K562 (cell line): Measurements from ENCODE around the gene GASK1B. TPM values are rescaled to one million over a fixed set of nuclear protein-coding genes. Genes with fewer than 3 reads are reported as not detected.

ENCODE experiments used
- ELF1 ChIP-seq: fragments of 200-800 bp; sonication (Bioruptor generic); IDR thresholded peaks from 2 replicates; pipeline ENCODE4 v1.6.1; 2016; ENCODE audit warnings: missing genetic modification characterization, missing compliant biosample characterization
- FOXK2 ChIP-seq, 2 experiments: fragments of 450-650 bp; IDR thresholded peaks in 1 of 2; conservative IDR thresholded peaks in 1 of 2; 2 replicates each; pipeline ENCODE4 v1.6.1; 2016; ENCODE audit warnings: low read depth in 2 of 2, mild to moderate bottlenecking in 1 of 2
- FOXP4 ChIP-seq: sonication (generic); formaldehyde crosslinking; IDR thresholded peaks from 2 replicates; pipeline ENCODE4 v1.8.0; 2022; ENCODE audit warnings: mild to moderate bottlenecking, missing genetic modification reagents, borderline replicate concordance
- IRF9 ChIP-seq: fragments of 450-650 bp; IDR thresholded peaks from 2 replicates; pipeline ENCODE4 v1.6.1; 2016; ENCODE audit warnings: missing biosample characterization, missing genetic modification characterization
- NFE2L1 ChIP-seq: fragments of 450-650 bp; IDR thresholded peaks from 2 replicates; pipeline ENCODE4 v1.6.1; 2016; ENCODE audit warnings: missing genetic modification characterization, low read depth, mild to moderate bottlenecking, missing compliant biosample characterization, moderate library complexity, borderline replicate concordance
- NFIC ChIP-seq: fragments of 450-650 bp; IDR thresholded peaks from 2 replicates; pipeline ENCODE4 v1.6.1; 2017; ENCODE audit warnings: mild to moderate bottlenecking, inconsistent platforms
- NR4A1 ChIP-seq, 2 experiments: fragments of 250-450 bp in 1 of 2; fragments of 450-650 bp in 1 of 2; sonication (Bioruptor Pico) in 1 of 2; IDR thresholded peaks; 2 replicates each; pipeline versions ENCODE4 v1.4.0 to v1.6.1; 2016 to 2020; ENCODE audit warnings: mild to moderate bottlenecking in 2 of 2, missing compliant biosample characterization in 1 of 2, missing genetic modification characterization in 1 of 2, moderate library complexity in 1 of 2
- RFX7 ChIP-seq: fragments of 250-450 bp; sonication (Bioruptor Pico); IDR thresholded peaks from 2 replicates; pipeline ENCODE4 v1.5.1; 2021; ENCODE audit warnings: mild to moderate bottlenecking
- SMAD4 ChIP-seq: fragments of 250-450 bp; sonication (Bioruptor Pico); conservative IDR thresholded peaks from 2 replicates; pipeline ENCODE4 v1.8.0; 2021; ENCODE audit warnings: inconsistent platforms, mild to moderate bottlenecking, moderate library complexity
- ZBTB2 ChIP-seq: fragments of 450-650 bp; IDR thresholded peaks from 2 replicates; pipeline ENCODE4 v1.6.1; 2016; ENCODE audit warnings: antibody characterized with exemption
- ZNF354B ChIP-seq: fragments of 250-450 bp; sonication (Bioruptor Pico); IDR thresholded peaks from 2 replicates; pipeline ENCODE4 v1.4.0; 2020
- polyA plus RNA-seq, 8 experiments: library from polyadenylated mRNA; depleted of rRNA in 4 of 8; stranded (reverse) in 5 of 8; unstranded in 3 of 8; fragments of >200 nt; fragmentation: Nextera tagmentation in 2 of 8; fragmentation: Illumina TruSeq in 1 of 8; extraction: Ambion mirVana in 2 of 8; extraction: Trizol in 1 of 8; gene quantifications; 2 replicates each; pipeline versions ENCODE4 v1.2.1 to v1.2.3, GENCODE V29; 2011 to 2014; ENCODE audit warnings: inconsistent platforms in 1 of 8, missing spikeins in 1 of 8
- total RNA-seq, 7 experiments: library from RNA; depleted of rRNA in 6 of 7; stranded (reverse); fragments of >200 nt in 6 of 7; fragmentation: Illumina TruSeq in 2 of 7; extraction: Trizol in 2 of 7; gene quantifications; 2 replicates each; pipeline versions ENCODE4 v1.2.1 to v1.2.3, GENCODE V29; 2011 to 2021; ENCODE audit warnings: low replicate concordance in 1 of 7

The GASK1B gene
- total and polyA plus RNA-seq, 9 of the 15 experiments (the other 6 are each of a cell fraction or from before 2014, with no cell fraction given) = 0.13 to 1.2 (median 0.61) TPM

GRCh38 chr4:158197194-158197776 is 24.5 kb upstream of the GASK1B start (continued):
- TF ChIP-seq FOXK2 (conservative IDR thresholded peaks at IDR 0.05 in 1 of 2, IDR thresholded peaks at IDR 0.05 in 1 of 2; ENCODE audit: low read depth in 2 of 2) = no peak
- no peak for TF ChIP-seq ELF1
- TF ChIP-seq IRF9 = no peak
- TF ChIP-seq NR4A1 (CRISPR knock-in tag; IDR thresholded peaks at IDR 0.05) = no peak
- TF ChIP-seq NR4A1 (tag; IDR thresholded peaks at IDR 0.05) = no peak
- no peak for TF ChIP-seq RFX7
- no peak for TF ChIP-seq NFIC
- no peak for TF ChIP-seq ZBTB2
- no peak for TF ChIP-seq SMAD4 (CRISPR knock-in tag)
- TF ChIP-seq FOXP4 (CRISPR knock-in tag) = no peak
- no peak for TF ChIP-seq ZNF354B (CRISPR knock-in tag)
- TF ChIP-seq NFE2L1 = no peak
